Brain pericyte (primary cell): ENCODE results near the gene MGAT4C.

Experiments used
- DNase-seq: peaks from one replicate; pipeline ENCODE4 v3.0.0-alpha.2; 2012; ENCODE audit warnings: low read depth, low spot score

MGAT4C gene

GRCh38 chr12:86229772-86230171 lies 26.4 kb downstream of the MGAT4C start:
- no peak for DNase-seq

- DNase-seq: no peak
Observed at GRCh38 chr12:86228656-86229055, 27.5 kb downstream of the MGAT4C start.

- DNase-seq: no peak
Observed at GRCh38 chr12:86226481-86226880, 29.7 kb downstream of the MGAT4C start.

GRCh38 chr12:86216591-86216990 lies 39.6 kb downstream of the MGAT4C start:
- DNase-seq: no peak

- DNase-seq: no peak
Observed at GRCh38 chr12:86213012-86213411, 43.2 kb downstream of the MGAT4C start.

- no peak for DNase-seq
Observed at GRCh38 chr12:86198696-86199444, 57.3 kb downstream of the MGAT4C start.

GRCh38 chr12:86196465-86196864 lies 59.7 kb downstream of the MGAT4C start:
- no peak for DNase-seq

- no peak for DNase-seq
Observed at GRCh38 chr12:86194721-86195120, 61.5 kb downstream of the MGAT4C start.

GRCh38 chr12:86193931-86194330 lies 62.3 kb downstream of the MGAT4C start:
- no peak for DNase-seq

GRCh38 chr12:86188226-86188625 lies 68.0 kb downstream of the MGAT4C start:
- DNase-seq: no peak

DNA sequence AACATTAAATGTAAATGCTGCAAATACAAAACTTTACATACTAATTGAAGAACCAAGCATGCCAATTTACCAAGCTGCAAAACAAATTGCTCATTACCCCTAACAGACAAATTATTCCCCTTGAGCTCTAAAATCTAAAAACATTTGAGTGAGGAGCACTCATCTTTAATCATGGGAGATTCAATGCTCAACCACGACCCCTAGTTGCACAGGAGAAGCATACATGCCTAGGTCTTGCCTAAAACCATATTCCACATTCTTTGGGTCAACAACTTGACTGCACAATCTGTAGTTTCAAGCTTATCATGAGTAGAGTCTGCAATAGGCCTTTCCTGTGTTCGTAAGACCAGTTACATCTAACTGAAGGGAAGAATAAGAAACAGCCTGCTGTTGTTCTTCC lies 69.7 kb downstream of the MGAT4C start:
- no peak for DNase-seq

DNA sequence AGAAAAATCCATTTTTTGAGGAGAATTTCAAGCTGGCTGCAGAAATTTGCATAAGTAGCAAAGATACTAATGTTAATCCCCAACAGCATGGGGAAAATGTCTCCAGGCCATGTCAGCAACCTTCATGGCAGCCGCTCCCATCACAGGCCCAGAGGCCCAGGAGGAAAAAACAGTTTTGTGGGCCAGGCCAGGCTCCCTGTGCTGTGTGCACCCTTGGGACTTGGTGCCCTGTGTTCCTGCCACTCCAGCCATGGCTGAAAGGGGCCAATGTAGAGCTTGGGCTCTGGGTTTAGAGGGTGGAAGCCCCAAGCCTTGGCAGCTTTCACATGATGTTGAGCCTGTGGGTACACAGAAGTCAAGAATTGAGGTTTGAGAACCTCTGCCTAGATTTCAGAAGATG lies 76.3 kb downstream of the MGAT4C start:
- no peak for DNase-seq

GRCh38 chr12:86174188-86174587 lies 82.0 kb downstream of the MGAT4C start:
- no peak for DNase-seq

DNA sequence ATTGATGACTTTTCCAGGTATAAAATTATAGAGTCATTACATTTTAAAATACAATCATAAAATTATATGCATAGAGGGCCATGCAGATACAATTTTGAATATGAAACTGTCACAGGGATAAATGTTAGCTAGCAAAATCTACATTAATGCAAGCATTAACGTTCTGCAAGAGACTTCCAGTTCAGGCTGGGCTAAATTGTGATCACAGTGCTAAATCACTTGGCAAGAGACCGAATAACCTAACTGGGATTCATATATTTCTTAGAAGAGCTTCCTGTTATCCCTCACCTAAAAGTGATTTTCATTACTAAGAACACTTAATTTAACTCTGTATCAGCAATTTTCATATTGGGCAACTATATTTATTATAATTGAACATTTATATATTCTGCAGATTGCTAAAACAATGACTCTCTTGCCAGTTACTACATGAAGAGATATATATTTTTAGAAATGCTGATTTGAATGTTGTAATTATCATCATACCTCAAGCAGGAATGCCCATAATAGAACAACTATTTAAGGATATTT lies 83.2 kb downstream of the MGAT4C start:
- no peak for DNase-seq

- DNase-seq: no peak
Observed at GRCh38 chr12:86170051-86170450, 86.1 kb downstream of the MGAT4C start.

- DNase-seq: no peak
Observed at GRCh38 chr12:86158956-86159355, 97.2 kb downstream of the MGAT4C start.

DNA sequence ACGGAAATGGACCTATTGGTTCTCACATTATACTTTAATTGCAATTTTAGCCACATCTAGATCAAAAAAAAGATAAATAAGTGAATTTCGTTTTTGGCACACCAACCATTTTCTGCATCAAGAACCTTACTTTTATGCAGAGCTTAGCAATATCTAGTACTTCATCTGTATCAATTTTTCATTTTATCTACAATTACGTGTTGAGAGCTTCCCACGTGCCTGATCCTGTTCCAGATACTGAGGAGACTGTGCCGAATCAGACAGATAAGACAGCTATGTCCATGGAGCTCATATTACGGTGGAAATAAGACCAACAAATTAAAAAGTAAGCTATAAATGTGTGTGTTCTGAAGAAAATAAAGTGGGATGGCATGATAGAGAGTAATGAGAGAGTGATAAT lies 101.6 kb downstream of the MGAT4C start:
- DNase-seq: no peak

DNA sequence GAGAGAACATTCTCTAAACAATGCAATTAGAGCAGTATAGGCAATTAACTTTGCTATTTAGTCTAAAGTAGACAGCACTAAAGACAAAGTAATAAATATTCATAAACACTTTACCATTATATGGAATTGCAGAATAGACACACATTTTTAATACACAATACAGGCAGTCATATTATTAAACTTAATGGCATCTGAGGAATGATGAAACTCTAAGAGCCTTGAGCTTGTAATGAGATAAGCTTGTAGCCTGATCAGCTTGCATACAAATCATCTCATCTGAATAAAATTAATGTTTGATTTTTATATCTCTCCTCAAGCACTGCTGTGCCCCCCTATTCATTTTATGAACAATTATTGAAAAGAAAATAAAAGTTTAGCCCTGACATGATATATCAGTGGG lies 107.6 kb downstream of the MGAT4C start:
- no peak for DNase-seq

DNA sequence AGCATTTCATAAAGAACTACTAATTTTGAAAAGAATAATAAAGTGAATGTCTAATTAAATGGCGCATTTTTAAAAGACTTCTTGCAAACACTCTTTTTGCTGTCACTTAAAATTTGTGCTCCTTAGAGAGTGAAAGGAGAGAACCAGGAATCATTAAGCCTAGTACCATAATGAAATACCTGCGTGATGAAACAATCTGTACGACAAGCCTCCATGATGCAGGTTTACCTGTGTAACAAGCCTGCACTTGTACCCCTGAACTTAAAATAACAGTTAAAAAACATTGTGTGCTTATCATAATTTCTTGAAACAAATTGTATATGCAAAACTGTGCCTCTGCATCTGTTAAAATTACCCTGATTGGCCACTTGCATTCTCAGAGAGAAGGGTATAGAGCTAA lies 108.1 kb downstream of the MGAT4C start:
- no peak for DNase-seq

GRCh38 chr12:86145156-86145555 lies 111.0 kb downstream of the MGAT4C start:
- DNase-seq: no peak

DNA sequence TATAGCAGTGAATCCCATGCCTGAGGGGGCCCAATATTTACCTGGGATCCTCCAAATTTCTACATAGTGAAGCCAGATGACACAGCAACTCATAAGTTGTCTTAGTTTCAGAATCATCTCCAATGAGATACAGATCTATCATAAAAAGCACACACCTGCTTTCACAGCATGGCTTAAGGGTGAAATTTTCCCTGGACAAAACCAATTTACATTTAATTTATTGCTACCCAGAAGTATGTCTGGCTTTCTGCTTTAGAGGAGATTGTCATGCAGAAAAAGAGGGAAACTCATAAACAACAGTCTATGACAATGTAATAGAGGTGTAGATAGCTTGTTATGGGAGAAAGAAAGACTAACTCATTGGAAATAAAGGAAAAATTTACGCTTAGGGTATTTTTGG lies 113.0 kb downstream of the MGAT4C start:
- no peak for DNase-seq

DNA sequence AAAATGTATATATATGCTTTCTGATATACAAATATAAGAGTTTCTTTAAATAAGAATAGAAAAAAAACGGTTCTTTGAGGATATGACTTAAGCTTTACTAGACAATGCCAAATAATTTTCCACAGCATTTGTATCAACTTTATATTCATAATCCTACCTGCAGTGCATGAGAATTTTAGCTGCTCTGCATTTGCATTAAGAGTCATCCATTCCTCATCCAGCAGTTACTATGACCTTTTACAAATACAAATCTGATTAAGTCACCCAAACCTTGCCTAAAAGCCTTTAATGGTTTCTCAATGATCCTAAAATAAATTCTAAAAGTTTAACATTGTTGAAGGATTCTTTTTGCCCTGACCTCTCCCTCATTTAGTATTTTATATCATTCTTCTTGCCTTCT lies 116.5 kb downstream of the MGAT4C start:
- no peak for DNase-seq

DNA sequence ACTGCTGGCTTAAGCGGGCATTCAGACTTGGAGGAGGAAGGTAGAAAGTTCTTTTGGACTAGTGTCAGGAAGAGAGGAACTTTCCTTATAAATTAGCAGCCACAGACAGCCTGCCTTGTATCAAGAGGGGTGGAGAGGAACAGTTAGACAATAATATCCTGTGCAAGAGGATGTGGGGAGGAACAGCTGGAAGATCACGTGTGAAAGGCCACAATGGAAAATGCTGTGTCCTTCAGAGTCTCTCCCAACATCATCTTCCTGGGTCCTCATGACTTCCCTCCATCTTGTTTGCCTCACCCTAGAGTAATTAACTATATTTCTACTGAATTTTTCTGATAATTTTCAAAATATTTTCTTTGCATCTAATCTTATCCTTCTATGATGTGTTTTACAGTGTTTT lies 117.4 kb downstream of the MGAT4C start:
- DNase-seq: no peak

DNA sequence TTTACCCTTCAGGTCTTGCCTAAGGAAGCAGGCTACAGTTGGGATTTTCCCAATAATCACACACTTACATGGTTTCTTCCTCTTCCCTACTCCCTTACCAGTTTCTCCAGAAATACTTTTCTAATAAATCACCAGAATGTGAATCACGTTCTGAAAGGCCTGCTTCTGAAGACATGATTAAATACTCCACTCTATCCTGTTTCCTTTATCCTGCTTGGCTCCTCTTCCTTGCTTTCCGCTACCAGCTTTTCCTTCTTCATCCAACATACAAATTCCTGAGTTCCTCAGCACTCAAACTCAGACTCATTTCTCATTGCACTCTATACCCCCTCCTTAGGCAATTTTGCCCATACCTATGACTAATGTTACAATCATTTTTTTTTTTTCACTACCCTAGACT lies 118.3 kb downstream of the MGAT4C start:
- no peak for DNase-seq
